CD1c-positive myeloid dendritic cell (primary cell): ENCODE data around the gene GPAT3.
"Not testable (repeated sequence)": the region's sequence is repeated elsewhere in the genome, so short reads cannot be mapped to it uniquely, and the experiment has no call there.

Experiments used
- DNase-seq: peaks from one replicate; pipeline ENCODE4 v3.0.0-alpha.2; 2016; ENCODE audit errors: extremely low spot score

Gene GPAT3

GRCh38 chr4:83552083-83552482 is 16.2 kb downstream of the GPAT3 start:
- no peak for DNase-seq

DNA sequence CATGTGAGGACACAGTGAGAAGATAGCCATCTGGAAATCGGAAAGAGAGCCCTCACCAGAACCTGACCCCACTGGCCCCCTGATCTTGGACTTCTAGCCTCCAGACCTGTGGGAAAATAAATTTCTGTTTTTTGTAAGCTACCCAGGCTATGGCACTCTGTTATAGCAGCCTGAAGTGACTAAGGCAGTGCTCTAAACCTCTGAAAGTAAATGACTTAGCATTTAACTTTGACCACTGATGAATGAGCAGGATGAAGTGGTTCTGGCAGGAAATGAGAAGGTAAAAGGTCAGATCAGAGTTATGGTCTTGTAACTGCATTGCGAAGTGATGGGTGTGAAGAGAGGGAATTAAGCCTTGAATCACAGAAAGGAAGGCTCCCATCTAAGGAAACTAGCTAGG is 17.0 kb downstream of the GPAT3 start:
- no peak for DNase-seq

DNA sequence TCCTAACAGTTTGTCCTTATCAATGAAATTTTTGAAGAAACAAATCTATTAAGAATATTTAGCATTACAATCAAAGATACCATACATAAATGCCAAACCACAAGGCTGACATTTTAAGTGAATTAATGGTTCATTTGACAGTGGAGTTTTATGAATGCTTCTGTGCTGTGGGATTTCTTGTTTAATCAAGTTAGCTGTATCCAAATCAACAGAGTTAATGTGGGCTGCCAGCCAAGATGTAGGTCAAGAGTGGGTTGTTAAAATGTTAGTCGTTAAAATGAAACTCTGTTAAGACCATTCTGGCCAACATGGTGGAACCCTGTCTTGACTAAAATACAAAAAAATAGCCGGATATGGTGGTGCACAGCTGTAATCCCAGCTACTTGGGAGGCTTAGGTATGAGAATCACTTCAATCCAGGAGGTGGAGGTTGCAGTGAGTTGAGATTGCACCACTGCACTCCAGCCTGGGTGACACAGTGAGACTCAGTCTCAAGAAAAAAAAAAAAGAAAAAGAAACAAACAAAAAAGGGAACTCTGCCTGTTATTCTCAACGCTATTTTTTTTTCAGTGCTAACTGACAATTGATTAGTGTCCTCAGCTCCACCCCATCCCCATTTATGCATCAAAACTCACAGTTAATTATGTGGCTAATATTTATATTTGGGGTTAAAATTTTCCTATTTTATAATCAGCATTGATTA is 20.2 kb downstream of the GPAT3 start:
- DNase-seq = peak; percentile 68

DNA sequence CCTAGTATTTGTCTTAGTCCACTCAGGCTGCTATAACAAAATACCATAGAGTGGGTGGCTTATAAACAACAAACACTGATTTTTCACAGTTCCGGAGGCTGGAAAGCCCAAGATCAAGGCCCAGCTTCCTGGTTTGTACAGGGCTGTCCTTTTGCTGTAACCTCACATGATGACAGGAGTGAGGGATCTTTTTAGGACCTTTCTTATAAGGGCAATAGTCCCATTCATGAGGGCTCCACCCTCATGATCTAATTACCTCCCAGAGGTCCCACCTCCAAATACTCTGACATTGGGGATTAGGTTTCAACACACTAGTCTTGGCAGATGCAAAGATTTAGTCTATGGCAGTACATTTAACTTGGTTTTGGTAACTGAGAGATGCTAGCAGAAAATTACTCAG is 20.9 kb downstream of the GPAT3 start:
- DNase-seq = peak; percentile 68

DNA sequence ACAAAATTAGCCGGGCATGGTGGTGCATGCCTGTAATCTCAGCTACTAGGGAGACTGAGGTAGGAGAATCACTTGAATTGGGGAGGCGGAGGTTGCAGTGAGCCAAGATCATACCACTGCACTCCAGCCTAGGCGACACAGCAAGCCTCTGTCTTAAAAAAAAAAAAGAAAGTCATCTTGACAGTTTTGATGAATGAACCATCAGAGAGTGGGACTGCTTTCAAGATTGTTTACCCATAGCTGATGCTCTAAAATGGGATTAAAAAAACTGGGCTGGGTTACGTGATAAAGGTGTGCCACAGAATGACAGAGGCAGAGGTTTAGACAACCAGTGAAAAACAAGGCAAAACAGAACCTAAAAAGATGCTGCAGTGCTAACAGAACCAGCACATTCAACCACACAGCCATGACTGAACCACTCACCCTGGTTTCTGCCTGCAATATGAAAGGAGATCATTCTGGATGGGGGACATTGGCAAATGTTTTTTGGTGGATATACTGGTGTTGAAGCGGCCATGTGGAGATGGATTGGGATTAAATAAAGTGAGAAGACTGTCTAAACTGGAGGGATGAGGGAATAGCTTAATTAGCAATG is 22.2 kb downstream of the GPAT3 start:
- DNase-seq = no peak

GRCh38 chr4:83558680-83559079 is 22.8 kb downstream of the GPAT3 start:
- peak; percentile 88 for DNase-seq

GRCh38 chr4:83560523-83560922 is 24.6 kb downstream of the GPAT3 start:
- DNase-seq = no peak

GRCh38 chr4:83561381-83561780 is 25.5 kb downstream of the GPAT3 start:
- peak; percentile 92 for DNase-seq

- no peak for DNase-seq
Measured at GRCh38 chr4:83563998-83564397, 28.1 kb downstream of the GPAT3 start.

DNA sequence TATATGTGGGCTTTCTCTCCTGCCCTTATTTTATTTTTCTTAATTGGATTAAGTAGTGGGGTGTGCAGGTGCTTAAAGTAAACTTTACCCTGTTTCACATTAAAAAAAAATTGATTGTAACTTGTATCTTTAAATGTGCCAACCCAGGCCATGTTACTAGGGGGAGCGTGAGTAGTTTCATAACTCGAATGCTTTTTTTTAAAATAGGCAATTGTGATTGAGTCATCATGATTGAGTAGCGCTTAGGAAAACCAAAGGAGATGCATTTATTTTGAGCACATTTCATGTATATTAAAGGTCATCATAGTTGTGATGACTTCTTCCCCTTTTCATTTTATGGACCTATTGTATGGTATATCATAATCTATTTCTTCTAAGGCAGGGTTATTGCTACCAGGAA is 32.2 kb downstream of the GPAT3 start:
- peak; percentile 80 for DNase-seq

DNA sequence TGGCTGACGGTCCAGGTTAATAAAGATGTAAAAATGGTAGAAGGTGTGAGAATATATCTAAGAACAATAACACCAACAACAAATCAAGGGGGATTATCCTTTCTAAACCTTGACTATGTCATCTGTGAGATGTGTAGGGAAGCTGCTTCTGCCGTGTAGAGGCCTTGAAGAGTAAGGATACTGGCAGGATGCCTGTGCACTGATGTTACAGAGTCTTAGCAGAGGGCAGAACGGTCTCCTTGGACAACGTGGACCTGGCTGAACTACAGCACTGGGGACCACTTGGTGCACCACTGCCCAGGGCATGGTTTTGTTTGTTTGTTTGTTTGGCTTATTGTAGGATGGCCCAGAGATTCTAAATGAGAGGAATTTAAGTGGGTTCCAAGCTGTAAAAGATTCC is 33.5 kb downstream of the GPAT3 start:
- DNase-seq = no peak

GRCh38 chr4:83569987-83570386 is 34.1 kb downstream of the GPAT3 start:
- peak; percentile 94 for DNase-seq

- DNase-seq = no peak
Measured at GRCh38 chr4:83572848-83573247, 36.9 kb downstream of the GPAT3 start.

GRCh38 chr4:83574247-83574646 is 38.3 kb downstream of the GPAT3 start:
- no peak for DNase-seq

DNA sequence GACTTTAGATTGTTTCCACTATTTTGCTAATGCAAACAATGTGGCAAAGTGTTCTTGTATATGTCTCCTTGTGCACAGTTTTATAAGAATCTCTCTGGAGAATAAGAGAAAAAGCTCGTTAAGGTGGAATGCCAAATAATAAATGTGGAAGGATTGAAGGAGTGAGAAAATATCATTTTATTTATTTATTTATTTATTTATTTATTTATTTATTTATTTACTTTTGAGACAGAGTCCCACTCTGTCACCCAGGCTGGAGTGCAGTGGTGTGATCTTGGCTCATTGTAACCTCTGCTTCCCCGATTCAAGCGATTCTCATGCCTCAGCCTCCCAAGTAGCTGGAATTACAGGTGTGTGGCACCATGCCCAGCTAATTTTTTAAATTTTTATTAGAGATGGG is 40.3 kb downstream of the GPAT3 start:
- not testable (repeated sequence) for DNase-seq

DNA sequence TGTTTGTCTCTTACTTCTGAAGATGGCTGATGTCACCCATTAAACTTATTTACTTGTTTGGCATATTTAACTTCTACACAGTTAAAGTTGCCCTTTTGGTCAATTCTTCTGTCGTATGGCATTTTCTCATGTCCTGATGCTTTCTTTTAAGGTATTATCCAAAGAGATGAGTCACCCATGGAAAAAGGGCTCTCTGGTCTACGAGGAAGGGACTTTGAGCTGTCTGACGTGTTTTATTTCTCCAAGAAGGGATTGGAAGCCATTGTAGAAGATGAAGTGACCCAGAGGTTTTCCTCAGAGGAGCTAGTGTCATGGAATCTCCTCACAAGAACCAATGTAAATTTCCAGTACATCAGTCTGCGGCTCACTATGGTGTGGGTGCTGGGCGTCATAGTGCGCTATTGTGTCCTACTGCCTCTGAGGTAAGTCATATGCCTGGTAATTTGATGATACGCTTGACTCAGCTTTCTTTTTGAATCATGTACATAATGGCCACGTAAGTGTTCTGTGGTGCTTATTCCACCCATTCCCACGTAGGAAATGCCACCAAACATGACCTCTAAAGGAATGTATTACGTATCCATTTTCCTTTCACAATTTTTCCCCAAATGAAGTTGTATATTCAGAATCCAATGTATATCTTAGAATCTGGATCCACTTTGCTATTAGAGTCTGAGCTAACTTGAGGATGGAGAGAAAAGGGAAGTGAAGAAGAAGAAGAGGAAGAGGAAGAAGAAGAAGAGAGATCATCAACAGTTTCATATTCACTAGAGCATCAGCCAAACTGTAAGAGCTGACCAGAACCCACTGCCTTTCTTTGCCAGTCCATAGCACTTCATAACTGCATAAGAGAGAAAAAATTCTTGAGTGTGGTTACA is 45.7 kb downstream of the GPAT3 start:
- DNase-seq = peak; percentile 54

- peak; percentile 36 for DNase-seq
Measured at GRCh38 chr4:83582289-83582785, 46.4 kb downstream of the GPAT3 start.

- DNase-seq = no peak
Measured at GRCh38 chr4:83585982-83586508, 50.1 kb downstream of the GPAT3 start.

GRCh38 chr4:83589279-83589678 is 53.4 kb downstream of the GPAT3 start:
- DNase-seq = no peak

DNA sequence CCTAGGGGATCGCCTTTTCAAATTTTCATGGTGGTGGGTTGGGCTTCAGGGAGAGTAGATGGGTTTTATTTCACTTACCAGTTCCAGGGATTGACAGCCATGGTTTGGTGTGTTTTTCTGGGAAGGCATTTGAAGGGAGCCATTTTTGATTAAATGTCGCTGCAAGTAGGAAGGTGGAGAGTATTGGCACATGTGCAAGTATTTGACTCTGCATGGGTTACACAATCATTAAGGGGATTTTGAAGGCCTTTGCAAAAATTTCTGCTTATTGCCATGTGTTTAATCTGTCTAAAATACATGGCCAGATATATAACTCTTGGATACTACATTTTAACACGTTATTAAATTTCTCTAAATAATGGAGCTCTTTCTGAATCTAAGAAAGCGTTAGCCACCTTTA is 55.1 kb downstream of the GPAT3 start:
- DNase-seq = no peak

DNA sequence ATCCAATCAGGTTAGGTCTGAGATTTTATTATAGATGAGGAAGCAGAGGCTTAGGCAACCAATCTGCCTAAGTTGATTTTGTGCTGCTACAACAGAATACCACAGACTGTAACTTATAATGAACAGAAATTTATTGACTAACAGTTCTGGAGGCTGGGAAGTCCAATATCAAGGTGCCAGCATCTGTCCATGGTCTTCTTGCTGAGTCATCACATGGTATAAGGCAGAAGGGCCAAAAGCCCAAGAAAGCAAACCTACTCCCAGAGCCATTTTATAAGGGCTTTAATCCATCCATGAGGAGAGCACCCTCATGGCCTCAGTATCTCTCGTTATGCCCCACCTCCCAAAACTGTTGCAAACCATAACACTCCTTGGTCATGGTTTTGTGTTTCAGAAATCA is 55.8 kb downstream of the GPAT3 start:
- no peak for DNase-seq

- DNase-seq = peak; percentile 47
Measured at GRCh38 chr4:83599183-83599582, 63.3 kb downstream of the GPAT3 start.
